Progenitor cell of endocrine pancreas (in vitro differentiated cells): ENCODE results near the gene RBFOX2. TPM values are rescaled to one million over a fixed set of nuclear protein-coding genes. Genes with fewer than 3 reads are reported as not detected.
A peak's percentile ranks its signal among the peaks of the same experiment; 100 is the strongest.
"Not testable (repeated sequence)": the region's sequence is repeated elsewhere in the genome, so short reads cannot be mapped to it uniquely, and the experiment has no call there.

Experiments used
- DNase-seq: peaks from one replicate; pipeline ENCODE4 v3.0.0; 2021; ENCODE audit warnings: low spot score; ENCODE audit not compliant: unreplicated experiment
- H3K27ac Mint-ChIP-seq: 2 replicates; pipeline ENCODE4 v1.8.0; 2021; ENCODE audit warnings: mild to moderate bottlenecking, moderate library complexity, mixed read lengths
- H3K27me3 Mint-ChIP-seq: 2 replicates; pipeline ENCODE4 v1.8.0; 2021; ENCODE audit warnings: mixed read lengths
- H3K36me3 Mint-ChIP-seq: 2 replicates; pipeline ENCODE4 v1.8.0; 2022; ENCODE audit warnings: mixed read lengths; ENCODE audit not compliant: insufficient read depth
- H3K4me1 Mint-ChIP-seq: 2 replicates; pipeline ENCODE4 v1.8.0; 2021; ENCODE audit warnings: low read depth, mixed read lengths
- H3K4me3 Mint-ChIP-seq: 2 replicates; pipeline ENCODE4 v1.8.0; 2021; ENCODE audit warnings: low read depth, mild to moderate bottlenecking, moderate library complexity, mixed read lengths
- H3K9me3 Mint-ChIP-seq: 2 replicates; pipeline ENCODE4 v1.8.0; 2021; ENCODE audit warnings: low read depth, mixed read lengths
- CTCF ChIP-seq: fragments of 200-600 bp; sonication (generic); IDR thresholded peaks from one replicate; pipeline ENCODE4 v1.5.0; 2021; ENCODE audit warnings: antibody characterized with exemption, mild to moderate bottlenecking; ENCODE audit not compliant: unreplicated experiment
- total RNA-seq: library from RNA; stranded (reverse); gene quantifications from 2 replicates; pipeline ENCODE4 v1.2.1, GENCODE V29; 2021

RBFOX2 gene
- total RNA-seq, 1 donor from 2014 or later, result 140 TPM

- no peak for DNase-seq
- Mint-ChIP-seq H3K27ac (no peak overlapping the region), H3K4me1 (peaks cover 20% of the 10 kb centered on the region), H3K36me3 (peaks cover 9% of the 10 kb centered on the region), H3K9me3 (no peaks in the 10 kb centered on the region), H3K27me3 (no peaks in the 10 kb centered on the region), H3K4me3 (no peak overlapping the region)
- TF ChIP-seq CTCF, result no peak
Observed at GRCh38 chr22:35799150-35799549, 229.5 kb downstream of the RBFOX2 start.

GRCh38 chr22:35797411-35797810 lies 231.2 kb downstream of the RBFOX2 start:
- Mint-ChIP-seq H3K4me3 (no peak overlapping the region), H3K4me1 (peaks cover 13% of the 10 kb centered on the region), H3K36me3 (peaks cover 5% of the 10 kb centered on the region), H3K27me3 (no peaks in the 10 kb centered on the region), H3K27ac (no peak overlapping the region), H3K9me3 (no peaks in the 10 kb centered on the region)
- no peak for DNase-seq
- no peak for TF ChIP-seq CTCF

- H3K27ac Mint-ChIP-seq, result no peak overlapping the region
Observed at GRCh38 chr22:35795476-35795875, 233.1 kb downstream of the RBFOX2 start.

GRCh38 chr22:35792506-35792905 lies 236.1 kb downstream of the RBFOX2 start:
- H3K27me3 Mint-ChIP-seq, result no peaks in the 10 kb centered on the region
- H3K27ac Mint-ChIP-seq, result no peak overlapping the region
- no peak for DNase-seq
- TF ChIP-seq CTCF, result no peak
- H3K36me3 Mint-ChIP-seq, result peaks cover 13% of the 10 kb centered on the region
- H3K4me1 Mint-ChIP-seq, result peaks cover 2% of the 10 kb centered on the region
- no peaks in the 10 kb centered on the region for H3K9me3 Mint-ChIP-seq
- no peak overlapping the region for H3K4me3 Mint-ChIP-seq

More at GRCh38 chr22:35795476-35795875, 233.1 kb downstream of the RBFOX2 start:
- H3K4me1 Mint-ChIP-seq, result peaks cover 6% of the 10 kb centered on the region
- no peaks in the 10 kb centered on the region for H3K9me3 Mint-ChIP-seq
- H3K4me3 Mint-ChIP-seq, result no peak overlapping the region
- H3K36me3 Mint-ChIP-seq, result peaks cover 7% of the 10 kb centered on the region
- no peak for TF ChIP-seq CTCF
- H3K27me3 Mint-ChIP-seq, result no peaks in the 10 kb centered on the region
- no peak for DNase-seq

- H3K36me3 Mint-ChIP-seq, result peaks cover 13% of the 10 kb centered on the region
- not testable (repeated sequence) for H3K27ac Mint-ChIP-seq, H3K4me1 Mint-ChIP-seq, H3K9me3 Mint-ChIP-seq, H3K4me3 Mint-ChIP-seq, H3K27me3 Mint-ChIP-seq, DNase-seq
Observed at GRCh38 chr22:35791788-35792187, 236.8 kb downstream of the RBFOX2 start.

- no peak overlapping the region for H3K4me3 Mint-ChIP-seq
- DNase-seq, result no peak
- peaks cover 11% of the 10 kb centered on the region for H3K4me1 Mint-ChIP-seq
- no peaks in the 10 kb centered on the region for H3K27me3 Mint-ChIP-seq
- no peak for TF ChIP-seq CTCF
- no peaks in the 10 kb centered on the region for H3K9me3 Mint-ChIP-seq
- H3K36me3 Mint-ChIP-seq, result peaks cover 10% of the 10 kb centered on the region
- H3K27ac Mint-ChIP-seq, result peak overlapping the region; percentile 23
Observed at GRCh38 chr22:35785181-35785923, 243.3 kb downstream of the RBFOX2 start.
